GM18499 (cell line): ENCODE results near the gene NTSR1.

Experiments
- ATAC-seq: cut with Tn5 transposase; IDR thresholded peaks from one replicate; pipeline ENCODE4 v1.9.1; 2021; ENCODE audit warnings: moderate number of reproducible peaks; ENCODE audit not compliant: insufficient read depth, unreplicated experiment

NTSR1 gene

DNA sequence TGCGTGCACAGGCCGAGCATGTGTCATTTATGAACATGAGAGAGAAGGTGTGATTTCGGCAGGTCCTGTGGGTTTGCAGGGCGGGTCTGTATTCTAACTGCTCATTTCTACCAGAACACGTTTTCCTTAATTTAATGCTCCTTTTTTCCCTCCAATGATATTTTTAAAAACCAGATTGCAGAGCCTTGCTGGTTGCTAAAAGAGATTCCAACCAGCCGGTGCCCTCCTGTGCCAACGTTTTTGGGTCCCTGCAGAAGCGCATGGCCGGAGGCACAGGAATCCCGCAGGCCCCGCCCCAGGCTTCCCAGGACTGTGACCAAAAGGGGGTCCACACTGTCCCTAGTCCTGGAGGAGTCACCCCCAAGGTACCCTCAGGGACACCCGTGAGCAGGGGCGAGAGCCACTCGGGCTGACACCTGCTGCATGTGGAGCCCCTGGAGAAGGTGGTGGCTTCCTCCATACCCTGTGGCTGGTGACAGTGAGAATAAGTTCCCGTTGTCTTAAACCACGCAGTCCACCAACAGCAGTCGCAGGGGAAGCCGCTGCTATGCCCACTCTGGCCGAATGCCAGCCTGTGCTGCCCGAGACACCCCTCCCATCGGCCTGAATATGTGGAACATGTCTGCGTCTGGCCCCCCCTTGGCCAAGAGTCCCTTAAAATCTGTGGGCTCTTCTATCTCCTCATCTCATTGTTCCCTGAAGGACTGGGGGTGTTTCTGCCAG, 15.7 kb upstream of the NTSR1 start:
- ATAC-seq: no peak

DNA sequence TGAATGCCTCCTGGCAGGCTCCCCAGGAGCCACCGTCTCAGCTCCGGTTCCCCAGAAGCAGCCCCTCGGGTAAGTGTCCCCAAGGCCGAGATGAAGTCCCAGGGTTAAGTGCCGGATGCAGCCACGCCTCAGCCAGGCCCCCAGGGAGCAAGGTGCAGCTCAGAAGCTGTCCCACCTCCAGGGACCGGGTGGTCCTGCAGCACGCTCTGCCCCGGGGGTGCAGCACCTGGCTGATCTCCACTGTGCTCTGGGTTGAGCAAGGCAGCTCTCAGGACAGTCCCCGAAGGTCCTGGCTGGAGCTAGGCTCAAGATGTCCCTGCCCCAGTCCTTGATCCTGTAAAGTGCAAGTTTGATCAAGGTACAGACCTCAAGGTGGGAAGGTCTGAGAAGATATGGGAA, 15.1 kb upstream of the NTSR1 start:
- no peak for ATAC-seq

DNA sequence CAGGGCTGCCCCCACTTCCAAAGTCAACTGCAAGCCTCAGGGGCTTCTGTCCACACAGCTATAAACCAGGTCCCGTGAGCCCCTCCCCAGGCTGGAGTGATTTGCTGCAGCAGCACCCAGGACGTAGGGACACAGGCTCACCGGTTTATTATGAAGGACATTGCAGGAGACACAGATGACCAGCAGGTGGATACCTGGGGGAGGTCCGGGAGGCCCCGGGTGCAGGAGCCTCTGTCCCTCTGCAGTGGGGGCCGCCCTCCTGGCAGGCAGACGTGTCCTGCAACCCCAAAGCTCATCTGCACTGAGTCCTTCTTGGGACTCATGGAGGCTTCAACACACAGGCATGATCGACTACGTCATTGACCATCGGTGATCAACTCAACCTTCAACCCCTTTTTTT, 14.5 kb upstream of the NTSR1 start:
- ATAC-seq: no peak

DNA sequence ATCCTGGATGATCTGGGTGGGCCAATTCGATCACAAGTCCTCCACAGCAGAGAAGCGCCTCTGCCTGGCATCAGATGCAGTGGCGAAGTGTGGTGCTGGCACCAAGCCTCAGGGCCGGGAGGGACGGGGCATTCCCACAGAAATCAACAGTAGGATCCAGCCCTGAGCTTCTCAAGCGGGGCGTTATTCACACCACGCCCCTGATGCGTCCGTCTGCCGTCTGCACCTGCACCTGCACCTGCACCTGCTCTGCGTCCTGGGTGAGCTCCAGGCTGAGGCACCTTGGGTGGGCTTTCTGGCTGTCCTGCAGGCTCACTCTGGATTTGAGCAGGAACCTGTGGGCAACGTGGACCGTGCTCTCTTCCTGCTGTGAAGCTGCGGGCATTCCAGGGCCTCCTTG, 13.8 kb upstream of the NTSR1 start:
- ATAC-seq: no peak

DNA sequence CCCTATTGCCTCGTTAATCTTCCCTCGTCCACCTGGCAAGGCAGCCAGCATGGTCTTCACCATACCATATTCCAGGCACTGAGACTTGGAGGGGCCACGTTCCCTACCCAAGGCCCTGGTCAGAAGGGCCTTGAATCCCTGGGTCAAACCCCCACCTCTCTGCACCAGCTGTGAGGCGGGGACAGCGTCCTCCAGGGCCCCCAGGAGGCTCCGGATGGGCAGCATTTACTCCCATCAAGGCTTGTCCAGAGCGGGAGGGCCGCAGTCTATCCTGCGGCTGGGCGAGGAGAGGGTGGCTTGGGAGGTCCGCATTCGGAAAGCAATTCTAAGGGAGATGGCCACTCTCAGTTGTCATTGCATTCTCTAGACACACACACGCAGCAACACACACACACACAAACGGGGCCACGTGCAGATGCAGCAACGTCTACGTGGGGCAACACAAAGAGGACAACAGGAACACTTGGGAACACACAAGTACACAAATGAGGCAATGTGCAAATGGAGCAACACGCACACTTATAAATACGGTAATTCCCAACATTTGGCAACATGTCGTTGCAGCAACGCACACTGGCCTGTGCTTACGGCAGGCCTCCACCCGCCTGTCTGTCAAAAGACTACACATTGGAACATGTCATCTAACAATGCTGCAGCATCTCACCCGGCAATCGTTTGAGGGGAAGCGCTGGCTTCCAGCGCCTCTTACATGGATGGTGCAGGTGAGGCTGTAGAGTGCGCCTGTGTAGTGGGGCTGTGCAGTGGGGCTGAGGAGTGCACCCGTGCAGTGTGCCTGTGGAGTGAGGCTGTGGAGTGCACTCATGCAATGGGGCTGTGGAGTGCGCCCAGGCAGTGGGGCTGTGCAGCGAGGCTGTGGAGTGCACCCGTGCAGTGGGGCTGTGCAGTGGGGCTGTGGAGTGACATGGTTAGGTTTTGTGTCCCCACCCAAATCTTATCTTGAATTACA, 12.9 kb upstream of the NTSR1 start:
- no peak for ATAC-seq

DNA sequence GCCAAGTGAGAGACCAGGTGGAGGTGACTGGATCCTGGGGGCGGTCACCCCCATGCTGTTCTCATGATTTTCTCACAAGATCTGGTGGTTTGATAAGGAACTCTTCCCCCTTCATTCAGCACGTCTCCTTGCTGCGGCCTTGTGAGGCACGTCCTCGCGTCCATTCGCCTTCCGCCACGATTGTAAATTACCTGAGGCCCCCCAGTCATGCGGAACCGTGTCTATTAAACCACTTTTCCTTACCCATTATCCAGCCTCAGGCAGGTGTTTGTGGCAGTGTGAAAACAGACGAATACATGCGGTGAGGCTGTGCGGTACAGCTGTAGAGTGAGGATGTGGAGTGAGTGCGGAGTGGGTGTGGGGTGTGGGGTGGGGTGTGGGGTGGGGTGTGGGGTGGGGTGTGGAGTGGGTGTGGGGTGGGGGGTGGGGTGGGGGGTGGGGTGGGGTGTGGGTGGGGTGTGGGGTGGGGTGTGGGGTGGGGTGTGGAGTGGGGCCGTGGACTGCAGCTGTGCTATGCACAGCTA, 12.1 kb upstream of the NTSR1 start:
- no peak for ATAC-seq

DNA sequence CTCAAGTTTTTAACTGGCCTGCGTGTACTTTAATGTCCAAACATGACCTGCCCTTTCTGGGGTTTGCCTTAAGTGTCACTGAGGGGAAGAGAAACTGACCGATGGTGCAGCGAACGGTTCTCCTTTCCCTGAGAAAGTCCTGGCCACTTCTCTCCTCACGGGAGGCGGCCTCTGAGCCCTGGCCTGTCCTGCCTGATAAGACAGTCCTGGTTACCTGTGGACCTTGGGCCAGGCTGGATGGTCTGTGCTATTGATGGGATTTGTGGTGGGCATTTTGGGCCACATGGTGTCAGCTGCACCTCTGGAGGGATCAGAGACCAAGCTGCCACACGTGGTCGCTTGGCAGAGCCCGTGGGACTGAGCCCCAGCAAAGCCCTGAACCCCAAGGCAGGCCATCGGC, 11.6 kb upstream of the NTSR1 start:
- ATAC-seq: no peak

DNA sequence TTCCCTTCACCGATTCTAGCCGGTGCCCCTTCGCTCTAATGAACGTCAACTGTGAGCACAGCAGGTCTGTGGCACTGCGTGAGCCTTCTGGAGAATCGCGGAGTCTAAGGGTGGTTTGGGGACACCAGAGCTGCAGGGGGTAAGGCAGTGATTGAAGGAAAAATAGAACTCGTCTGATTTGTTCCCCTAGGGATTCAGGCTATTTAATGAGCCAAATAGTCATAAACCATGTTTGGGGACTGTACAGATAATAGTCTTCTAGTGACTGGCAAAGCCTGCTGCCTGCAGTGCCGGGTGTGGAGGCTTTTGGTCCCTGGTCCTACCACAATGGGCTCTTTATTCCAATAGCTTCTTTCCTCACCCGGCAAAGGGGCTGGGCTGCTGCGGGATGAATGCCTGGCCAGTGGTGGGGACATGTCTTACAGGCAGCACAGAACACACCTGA, 11.1 kb upstream of the NTSR1 start:
- ATAC-seq: no peak

DNA sequence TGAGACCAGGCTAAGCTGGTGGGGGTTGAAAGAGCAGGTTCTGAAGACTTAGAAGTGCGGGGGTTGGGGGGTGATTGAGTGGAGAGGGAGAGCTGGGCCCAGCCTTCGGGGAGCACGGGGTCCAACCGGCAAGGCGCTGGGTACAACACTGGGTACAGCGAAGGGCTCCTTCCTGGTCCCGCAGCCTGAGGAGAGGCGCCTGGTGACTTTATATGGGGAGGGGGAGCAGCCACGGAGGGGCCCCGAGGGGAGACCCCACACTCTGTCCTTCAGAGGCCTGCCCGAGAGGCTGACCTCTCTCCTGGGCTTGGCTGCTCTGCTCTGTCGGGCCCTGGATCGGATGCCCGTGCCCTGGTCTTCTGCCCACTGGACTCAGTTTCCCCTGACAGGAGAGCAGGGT, 10.4 kb upstream of the NTSR1 start:
- no peak for ATAC-seq

DNA sequence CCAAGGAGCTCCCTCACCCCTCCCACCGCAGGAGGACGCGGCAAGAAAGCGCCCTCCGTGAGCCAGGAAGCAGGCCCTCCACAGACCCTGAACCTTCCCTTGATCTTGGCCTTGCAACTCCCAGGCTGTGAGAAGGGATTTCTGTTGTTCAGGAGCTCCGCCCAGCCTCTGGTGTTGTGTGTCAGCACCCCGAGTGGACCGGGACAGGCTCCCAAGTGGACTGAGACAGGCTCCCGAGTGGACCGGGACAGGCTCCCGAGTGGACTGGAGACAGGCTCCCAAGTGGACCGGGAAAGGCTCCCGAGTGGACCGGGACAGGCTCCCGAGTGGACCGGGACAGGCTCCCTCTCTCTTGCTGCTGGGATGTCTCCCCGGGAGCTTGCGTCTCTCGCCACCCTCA, 9.3 kb upstream of the NTSR1 start:
- no peak for ATAC-seq

DNA sequence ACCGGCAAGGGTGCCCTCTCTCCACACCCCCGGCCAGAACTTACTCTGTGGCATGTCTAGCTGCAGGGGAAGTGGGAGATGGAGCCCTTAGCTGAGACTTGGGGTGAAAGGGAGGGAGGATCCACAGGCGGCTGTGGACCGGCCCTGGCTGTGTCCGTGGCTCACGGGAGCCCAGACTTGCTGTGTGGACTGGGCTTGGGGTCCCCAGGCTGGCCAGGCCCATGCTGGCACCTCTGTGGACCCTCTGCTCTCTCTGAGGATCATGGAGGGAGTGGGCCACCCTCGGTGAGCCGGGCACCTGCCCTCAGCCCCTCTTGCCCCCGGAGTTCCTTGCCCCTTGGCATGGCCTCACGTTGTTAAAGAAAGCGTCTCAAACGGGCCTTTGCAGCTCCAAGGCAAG, 8.9 kb upstream of the NTSR1 start:
- no peak for ATAC-seq

DNA sequence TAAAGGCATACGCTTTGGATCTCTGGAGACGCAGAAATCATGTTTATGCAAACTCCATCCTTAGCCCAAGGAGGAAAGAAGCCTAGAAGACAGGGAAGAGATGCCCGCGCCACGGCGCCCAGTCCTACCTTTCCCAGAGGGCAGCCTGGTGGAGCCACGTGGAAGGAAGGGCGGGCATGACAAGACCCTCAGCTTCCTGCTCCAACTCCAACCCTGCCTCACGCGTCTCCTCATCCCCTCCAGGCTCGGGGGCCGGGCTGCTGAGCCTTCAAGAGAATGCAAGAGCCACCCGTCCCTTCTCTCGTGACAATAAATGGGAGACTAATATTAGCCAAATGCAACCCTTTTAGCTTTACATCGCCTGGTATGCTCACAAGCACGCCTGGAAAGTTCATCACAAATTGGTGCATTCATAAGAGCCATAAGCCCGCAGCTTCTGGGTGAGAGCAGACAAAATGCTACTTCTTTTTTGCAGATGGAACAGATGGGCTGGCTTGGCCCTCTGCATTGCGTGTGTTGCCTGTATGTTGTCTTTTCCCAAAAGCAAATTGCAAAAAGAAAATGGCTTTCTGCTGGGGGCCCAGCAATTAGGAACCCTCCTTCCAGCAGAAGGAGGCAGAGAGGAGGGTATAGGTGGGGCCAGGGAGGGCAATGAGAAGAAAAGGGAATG, 8.2 kb upstream of the NTSR1 start:
- no peak for ATAC-seq

DNA sequence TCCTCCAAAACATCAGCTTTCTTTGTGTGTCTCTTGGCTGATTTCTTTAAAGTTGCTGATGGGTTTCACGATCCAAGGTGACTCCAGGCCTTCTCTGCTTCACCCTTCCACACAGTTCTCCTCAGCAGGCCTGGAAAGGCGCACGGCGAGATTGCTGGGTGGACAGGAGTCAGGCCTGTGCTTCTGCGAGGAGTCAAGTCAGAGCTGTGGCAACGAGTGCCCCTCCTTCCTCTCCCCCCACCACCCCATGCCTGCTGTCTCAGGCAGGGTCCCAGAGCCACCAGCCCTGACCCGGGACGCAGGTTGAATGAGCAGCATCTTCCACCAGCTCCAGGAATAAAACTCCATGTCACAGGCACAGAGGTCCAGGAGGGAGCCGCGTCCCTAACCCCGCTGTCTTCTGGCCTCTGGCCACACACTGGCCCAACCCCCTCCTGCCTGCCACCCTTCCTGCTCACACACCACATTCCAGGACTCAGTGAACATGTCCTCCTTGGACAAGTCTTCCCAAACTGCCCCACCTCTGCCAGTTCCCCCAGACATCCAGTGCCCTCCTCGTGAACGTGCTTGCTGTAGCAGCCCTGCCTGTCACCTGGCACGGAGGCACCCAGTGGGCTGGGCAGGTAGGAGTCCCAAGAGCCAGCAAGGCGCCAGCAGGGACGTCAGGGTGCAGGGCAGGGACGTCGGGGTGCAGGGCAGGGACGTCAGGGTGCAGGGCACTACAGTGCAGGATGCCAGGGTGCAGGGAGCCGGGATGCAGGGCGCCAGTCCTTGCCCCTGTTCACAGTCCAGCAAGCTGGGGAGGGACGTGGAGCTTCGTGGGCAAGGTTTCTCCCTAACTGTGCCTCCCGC, 7.2 kb upstream of the NTSR1 start:
- ATAC-seq: no peak

DNA sequence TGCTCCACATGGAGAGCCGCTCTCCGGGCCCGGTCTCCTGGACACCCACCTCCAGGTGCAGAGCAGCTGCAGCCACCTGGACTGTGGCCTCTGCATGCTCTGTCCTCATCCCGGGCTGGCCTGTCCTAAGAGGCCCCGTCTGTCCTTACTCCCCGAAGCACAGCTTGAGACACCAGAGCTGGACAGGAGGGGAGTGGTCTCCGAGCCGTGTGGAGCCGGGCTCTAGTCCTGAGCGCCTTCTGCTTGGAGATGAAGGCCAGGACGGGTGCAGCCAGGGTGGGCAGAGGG, 6.7 kb upstream of the NTSR1 start:
- no peak for ATAC-seq

DNA sequence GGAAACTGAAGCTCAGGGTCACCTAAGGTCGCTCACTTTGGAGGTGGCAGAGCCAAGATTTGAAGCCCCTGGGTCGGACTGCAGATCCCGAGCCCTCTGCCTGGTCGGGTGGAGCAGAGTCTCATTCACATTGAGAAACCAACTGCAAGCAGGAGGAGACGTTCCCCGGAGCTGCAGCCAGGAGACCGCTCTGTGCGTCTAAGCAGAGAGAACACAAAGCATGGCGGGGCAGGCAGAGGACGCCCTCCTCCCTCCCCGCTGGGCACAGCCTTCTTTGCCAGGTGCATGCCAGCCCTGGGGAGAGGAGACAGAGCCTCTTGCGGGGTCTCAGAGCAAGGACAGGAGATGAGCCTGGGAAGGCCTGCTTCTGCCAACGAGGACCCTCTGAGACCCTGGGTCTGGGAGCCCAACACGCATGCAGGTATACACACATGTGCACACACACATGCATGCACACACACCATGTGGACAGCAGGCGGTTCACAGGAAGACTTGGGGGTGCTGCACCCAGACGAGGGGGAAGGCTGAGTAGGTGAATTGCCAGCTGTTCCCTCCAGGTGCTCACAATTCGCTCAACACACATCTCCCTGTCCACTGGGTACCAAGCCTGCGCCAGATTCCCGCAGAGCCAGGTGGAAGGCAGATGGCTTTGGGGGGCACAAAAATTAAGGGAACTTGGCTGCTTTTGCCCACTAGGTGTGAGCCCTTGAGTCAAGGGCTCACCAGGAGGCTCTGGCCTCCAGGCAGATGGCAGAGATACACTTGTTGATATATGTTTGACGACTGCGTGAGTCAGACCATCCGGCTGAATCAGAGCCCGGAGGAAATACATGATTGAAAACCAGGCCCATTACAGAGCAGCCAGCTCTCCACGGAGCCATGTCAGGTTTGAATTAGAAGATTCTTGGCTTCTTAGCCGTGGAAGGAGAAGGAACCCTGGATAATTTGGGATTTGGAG, 5.5 kb upstream of the NTSR1 start:
- ATAC-seq: no peak

DNA sequence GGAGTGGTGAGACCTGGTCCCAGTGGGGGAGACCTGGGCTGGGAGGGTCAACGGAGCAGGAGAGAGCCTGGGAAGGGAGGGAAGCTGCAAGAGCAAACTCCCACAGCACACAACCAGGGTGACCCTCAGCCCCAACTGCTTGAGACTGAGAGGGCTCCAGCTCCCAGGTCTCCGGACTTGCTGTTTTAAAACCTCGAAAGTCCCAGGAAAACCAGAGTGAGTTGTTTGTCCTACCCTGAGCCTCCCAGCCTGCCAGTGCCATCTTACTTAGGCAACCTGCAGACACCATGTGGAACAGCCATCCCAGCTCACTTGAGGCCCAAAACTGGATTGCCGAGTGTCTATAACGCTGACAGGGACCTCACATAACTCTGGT, 4.8 kb upstream of the NTSR1 start:
- no peak for ATAC-seq

DNA sequence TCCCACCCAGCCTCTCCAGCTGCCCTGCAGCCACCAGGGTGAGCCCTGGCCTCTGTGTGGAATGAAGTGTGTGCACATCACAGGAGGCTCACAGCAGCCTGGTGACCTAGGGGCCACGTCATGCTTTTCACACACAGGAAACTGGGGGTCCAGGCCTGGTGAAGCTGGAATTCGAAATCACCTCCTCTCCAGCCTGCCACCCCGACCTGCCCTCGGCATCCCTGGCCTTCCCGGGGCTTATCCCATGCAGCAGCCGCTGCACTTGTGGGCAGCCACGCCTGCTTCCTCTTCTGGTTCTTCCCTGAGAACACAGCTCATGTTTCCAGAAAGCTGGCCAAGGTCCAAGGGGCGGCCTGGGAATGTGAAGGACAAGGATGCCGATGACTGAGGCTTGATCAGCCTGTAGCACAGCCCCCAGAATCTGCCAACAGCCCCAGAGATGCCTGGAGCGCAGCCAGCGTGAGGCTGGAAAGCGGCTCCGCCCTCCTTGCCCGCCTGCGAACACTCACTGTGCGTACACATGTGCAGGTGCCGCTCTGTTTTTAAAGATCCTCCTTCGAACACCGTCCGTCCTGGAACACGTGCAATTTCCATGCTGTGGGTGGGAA, 4.2 kb upstream of the NTSR1 start:
- ATAC-seq: no peak

DNA sequence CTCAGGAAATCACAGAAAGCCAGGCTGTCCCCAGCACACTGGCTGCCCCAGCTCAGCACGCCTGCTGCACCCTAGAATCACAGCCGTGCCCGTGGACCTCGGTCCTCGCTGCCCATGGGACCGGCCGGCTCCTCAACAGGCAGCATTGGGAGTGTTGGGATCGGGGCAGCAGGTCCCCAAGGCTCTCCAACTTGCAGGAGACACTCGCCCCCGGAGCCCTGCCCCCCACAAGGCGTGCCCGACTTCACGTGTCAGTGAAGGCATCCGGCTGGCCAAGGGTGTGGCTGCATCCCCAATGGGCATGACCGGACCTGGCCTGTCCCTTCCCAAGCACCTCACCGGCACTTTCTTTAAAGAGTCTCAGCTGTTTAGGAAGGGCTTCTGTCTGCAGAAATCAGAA, 3.0 kb upstream of the NTSR1 start:
- ATAC-seq: no peak

DNA sequence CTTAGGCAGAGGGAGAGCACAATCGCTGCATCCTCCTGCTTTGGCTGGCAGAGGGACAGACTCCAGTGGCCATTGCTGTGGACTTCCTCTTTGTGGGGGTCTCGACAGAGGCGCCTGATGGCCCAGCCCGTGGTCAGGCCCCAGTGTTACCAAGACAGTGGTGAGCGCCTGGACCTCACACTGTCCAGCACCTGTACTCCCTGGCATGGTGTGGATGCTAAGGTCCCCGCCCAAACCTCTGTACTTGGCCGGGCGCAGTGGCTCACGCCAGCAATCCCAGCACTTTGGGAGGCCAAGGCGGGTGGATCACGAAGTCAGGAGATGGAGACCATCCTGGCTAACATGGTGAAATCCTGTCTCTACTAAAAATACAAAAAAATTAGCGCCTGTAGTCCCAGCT, 2.3 kb upstream of the NTSR1 start:
- no peak for ATAC-seq
